Gastroesophageal sphincter (tissue), 4 donors: ENCODE measurements around the gene FBXO47. TPM values are rescaled to one million over a fixed set of nuclear protein-coding genes. Genes with fewer than 3 reads are reported as not detected.

Experiments
- ATAC-seq: fragments of 150-250 bp; one replicate; pipeline ENCODE4 v1.9.1; 2016; ENCODE audit warnings: mild to moderate bottlenecking, moderate library complexity
- H3K27ac ChIP-seq, 4 donors: fragments of 200-600 bp; sonication (generic) in 3 of 4; 1 replicate in 3 of 4; 2 replicates in 1 of 4; pipeline ENCODE4 v1.5.1; 2016 to 2019
- H3K27me3 ChIP-seq: fragments of 200-600 bp; sonication (generic); one replicate; pipeline ENCODE4 v1.5.1; 2019
- H3K36me3 ChIP-seq, 2 donors: fragments of 200-600 bp; sonication (generic); one replicate each; pipeline ENCODE4 v1.5.1; 2019; ENCODE audit warnings: control low read depth in 1 of 2
- H3K4me1 ChIP-seq, 3 donors: fragments of 200-600 bp; sonication (generic); 1 replicate in 2 of 3; 2 replicates in 1 of 3; pipeline ENCODE4 v1.5.1; 2016 to 2019; ENCODE audit warnings: control low read depth in 2 of 3
- H3K4me3 ChIP-seq, 2 donors: fragments of 200-600 bp; sonication (generic); one replicate each; pipeline ENCODE4 v1.5.1; 2019; ENCODE audit warnings: mild to moderate bottlenecking in 1 of 2, moderate library complexity in 1 of 2
- H3K9me3 ChIP-seq, 3 donors: fragments of 200-600 bp; sonication (generic); one replicate each; pipeline ENCODE4 v1.5.1; 2017 to 2019; ENCODE audit warnings: control low read depth in 2 of 3
- EP300 ChIP-seq: sonication (generic); formaldehyde crosslinking; IDR thresholded peaks from one replicate; pipeline ENCODE4 v1.6.1; 2017; ENCODE audit warnings: antibody characterized with exemption, mild to moderate bottlenecking
- POLR2A ChIP-seq, 2 donors: fragments of 450-650 bp; IDR thresholded peaks; one replicate each; pipeline ENCODE4 v1.6.1; 2017; ENCODE audit warnings: antibody characterized with exemption in 2 of 2, mild to moderate bottlenecking in 2 of 2, moderate library complexity in 1 of 2
- POLR2AphosphoS5 ChIP-seq: sonication (generic); formaldehyde crosslinking; IDR thresholded peaks from one replicate; pipeline ENCODE4 v1.6.1; 2017; ENCODE audit warnings: antibody characterized with exemption
- WGBS, 2 donors: methylation state at CpG; one replicate each; pipeline ENCODE4 v1.1.5; 2018; ENCODE audit warnings: low coverage in 1 of 2; 5-methylcytosine and 5-hydroxymethylcytosine counted together
- total RNA-seq, 4 donors: library from RNA; depleted of rRNA; stranded (reverse); fragments of >200 nt; gene quantifications; one replicate each; pipeline ENCODE4 v1.1.0, GENCODE V29; 2016
- TF ChIP-seq, protein P1 (sequence below), 4 experiments: fragments of 200-600 bp in 2 of 4; fragments of 450-650 bp in 2 of 4; sonication (generic) in 1 of 4; IDR thresholded peaks; one replicate each; pipeline ENCODE4 v1.5.1; 2017 to 2019; ENCODE audit warnings: antibody characterized with exemption in 4 of 4, mild to moderate bottlenecking in 2 of 4, moderate library complexity in 2 of 4

FBXO47 gene
- total RNA-seq, 4 donors from 2014 or later, result 0.25 TPM; not detected in 3

DNA sequence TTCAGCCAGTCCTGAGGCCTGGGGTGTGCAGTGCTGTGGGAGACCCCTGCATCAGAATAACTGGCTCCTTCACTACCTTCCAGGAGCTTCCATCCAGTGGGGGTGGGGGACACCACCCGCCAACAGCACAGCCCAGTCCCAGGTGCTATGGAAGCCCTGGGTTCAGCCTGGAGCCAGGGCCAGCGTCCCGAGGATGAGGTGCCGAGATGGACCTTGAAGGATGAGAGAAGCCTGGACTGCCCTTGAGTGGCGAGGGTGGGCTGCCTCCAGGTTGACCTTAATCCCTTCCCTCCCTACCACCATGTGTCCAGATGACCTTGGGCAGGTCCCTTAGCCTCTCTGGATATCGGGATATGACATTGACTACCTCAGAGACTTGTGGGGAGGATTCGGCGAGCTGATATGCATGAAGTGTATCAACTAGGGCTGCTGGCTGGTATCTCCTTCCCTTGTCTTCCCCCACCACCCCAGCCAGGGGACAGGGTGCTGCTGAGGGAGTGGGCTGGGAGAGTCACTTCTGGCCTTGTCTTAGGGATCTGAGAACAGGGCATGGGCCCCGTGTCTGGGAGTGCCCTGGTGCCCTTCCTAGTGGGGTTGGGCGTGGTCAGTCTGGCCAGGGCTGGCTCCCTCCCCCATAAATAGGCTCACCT, 56.0 kb downstream of the FBXO47 start:
- no peak for TF ChIP-seq EP300
- TF ChIP-seq POLR2AphosphoS5, result no peak
- no peak for TF ChIP-seq POLR2A (IDR thresholded peaks at IDR 0.05)
- TF ChIP-seq, protein P1, sequence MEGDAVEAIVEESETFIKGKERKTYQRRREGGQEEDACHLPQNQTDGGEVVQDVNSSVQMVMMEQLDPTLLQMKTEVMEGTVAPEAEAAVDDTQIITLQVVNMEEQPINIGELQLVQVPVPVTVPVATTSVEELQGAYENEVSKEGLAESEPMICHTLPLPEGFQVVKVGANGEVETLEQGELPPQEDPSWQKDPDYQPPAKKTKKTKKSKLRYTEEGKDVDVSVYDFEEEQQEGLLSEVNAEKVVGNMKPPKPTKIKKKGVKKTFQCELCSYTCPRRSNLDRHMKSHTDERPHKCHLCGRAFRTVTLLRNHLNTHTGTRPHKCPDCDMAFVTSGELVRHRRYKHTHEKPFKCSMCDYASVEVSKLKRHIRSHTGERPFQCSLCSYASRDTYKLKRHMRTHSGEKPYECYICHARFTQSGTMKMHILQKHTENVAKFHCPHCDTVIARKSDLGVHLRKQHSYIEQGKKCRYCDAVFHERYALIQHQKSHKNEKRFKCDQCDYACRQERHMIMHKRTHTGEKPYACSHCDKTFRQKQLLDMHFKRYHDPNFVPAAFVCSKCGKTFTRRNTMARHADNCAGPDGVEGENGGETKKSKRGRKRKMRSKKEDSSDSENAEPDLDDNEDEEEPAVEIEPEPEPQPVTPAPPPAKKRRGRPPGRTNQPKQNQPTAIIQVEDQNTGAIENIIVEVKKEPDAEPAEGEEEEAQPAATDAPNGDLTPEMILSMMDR (IDR thresholded peaks at IDR 0.05), result no peak
- H3K36me3 ChIP-seq, result peaks cover 0 to 53% of the 10 kb centered on the region in 2 donors
- H3K4me3 ChIP-seq, result no peak overlapping the region
- H3K27ac ChIP-seq, result peak overlapping the region in 2 of 4 donors; percentile 68 to 73
- no peaks in the 10 kb centered on the region for H3K9me3 ChIP-seq
- no peak for ATAC-seq
- H3K4me1 ChIP-seq, result peaks cover 0 to 94% (median 41%) of the 10 kb centered on the region in 3 donors
- no peaks in the 10 kb centered on the region for H3K27me3 ChIP-seq
- WGBS, 2 donors, result no CpG with 5 or more reads among the region's 10 CpGs

DNA sequence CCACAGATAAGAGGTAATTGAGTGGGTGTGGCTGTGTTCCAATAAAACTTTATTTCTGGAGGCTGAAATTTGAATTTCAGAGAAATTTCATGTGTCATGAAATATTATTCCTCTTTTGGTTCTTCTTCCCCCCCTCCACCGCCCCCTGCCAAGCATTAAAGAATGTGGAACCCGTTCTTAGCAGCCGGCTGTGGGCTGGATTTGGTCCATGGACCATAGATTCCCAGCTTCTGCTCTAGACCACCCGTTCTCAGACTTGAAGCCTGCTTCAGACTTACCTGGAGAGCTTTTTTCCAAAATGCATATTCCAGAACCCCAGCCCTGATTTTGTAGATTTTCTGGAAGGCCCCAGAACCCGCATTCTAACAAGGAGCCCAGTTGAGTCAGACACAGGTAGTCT, 56.9 kb downstream of the FBXO47 start:
- Histone ChIP-seq H3K27me3 (no peaks in the 10 kb centered on the region), H3K27ac (no peak overlapping the region), H3K4me1 (peaks cover 0 to 97% (median 44%) of the 10 kb centered on the region in 3 donors), H3K4me3 (no peak overlapping the region), H3K9me3 (no peaks in the 10 kb centered on the region), H3K36me3 (peaks cover 0 to 48% of the 10 kb centered on the region in 2 donors)
- WGBS, 2 donors, result 57 to 63% methylated on average over 2 to 3 of the region's 5 CpGs
- TF ChIP-seq, protein P1 (IDR thresholded peaks at IDR 0.05), result no peak
- no peak for ATAC-seq

DNA sequence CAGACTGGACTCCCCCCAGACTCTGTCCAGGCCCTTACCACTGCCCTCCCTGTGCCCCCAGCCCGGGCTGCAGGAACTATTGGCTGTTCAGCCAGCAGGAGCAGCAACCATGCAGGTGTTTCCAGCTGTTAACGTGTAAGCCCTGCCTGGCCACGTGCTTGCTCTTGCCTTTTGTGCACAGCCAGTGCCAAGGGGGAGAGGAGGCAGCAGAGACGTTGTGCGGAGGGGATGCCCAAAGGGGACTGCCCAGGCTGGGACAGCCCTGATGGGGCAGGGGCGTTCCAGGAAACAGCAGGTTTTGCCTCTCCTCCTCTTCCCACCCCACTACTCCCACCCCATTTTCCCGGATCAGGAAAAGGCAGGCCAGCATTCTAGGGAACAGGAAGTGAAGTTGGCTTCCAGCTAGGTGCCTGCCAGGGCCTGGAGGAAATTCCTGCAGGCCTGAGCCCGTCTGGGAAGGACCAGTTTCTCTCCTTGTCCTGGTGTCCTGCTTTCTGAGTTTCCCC, 58.5 kb downstream of the FBXO47 start:
- ATAC-seq, result peak; percentile 40
- no peaks in the 10 kb centered on the region for H3K9me3 ChIP-seq
- TF ChIP-seq POLR2A (IDR thresholded peaks at IDR 0.05), result no peak
- no peak for TF ChIP-seq EP300
- TF ChIP-seq, protein P1 (IDR thresholded peaks at IDR 0.05), result no peak
- peak; percentile 34 for TF ChIP-seq POLR2AphosphoS5
- H3K27ac ChIP-seq, result peak overlapping the region in 3 of 4 donors; percentile 51 to 68 (median 65)
- no CpG with 5 or more reads among the region's 8 CpGs for WGBS, 2 donors
- H3K4me3 ChIP-seq, result no peak overlapping the region
- H3K27me3 ChIP-seq, result no peaks in the 10 kb centered on the region
- peaks cover 0 to 81% (median 44%) of the 10 kb centered on the region in 3 donors for H3K4me1 ChIP-seq
- H3K36me3 ChIP-seq, result peaks cover 0 to 48% of the 10 kb centered on the region in 2 donors

DNA sequence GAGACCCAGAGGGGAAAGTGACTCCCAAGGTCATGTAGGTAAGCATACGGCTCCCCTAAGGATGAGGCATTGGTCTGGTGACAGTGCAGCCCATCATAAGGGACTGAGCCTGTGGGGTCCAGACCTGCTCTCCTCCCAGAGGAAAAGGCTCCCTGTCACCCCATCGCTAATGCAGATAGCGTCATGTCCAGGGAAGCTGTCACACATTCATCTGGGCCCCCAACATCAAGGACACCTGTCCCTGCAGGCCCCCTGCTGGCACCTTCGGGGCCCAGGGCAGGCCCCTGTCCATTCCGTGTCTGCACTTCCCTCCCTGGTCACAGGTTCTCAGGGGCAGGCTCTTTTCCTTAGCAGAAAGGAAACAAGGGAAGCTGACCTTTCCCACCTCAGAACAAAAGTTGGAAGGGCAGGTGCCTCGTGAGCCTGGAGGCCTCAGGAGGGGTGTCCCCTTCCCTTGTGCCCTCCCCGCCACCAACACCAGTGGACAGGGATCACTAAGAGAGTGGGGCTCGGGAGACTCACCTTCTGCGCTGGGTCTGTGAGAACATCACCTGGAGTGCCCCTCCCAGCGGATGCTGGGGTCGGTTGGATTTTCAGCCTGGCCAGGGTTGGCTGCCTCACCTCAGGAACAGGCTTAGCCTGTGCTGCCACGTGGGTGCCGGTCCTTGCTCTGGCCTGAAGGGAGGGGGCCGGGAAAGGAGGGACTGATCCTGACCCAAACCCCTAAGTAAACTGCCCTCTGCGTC, 59.1 kb downstream of the FBXO47 start:
- H3K27ac ChIP-seq, result peak overlapping the region in 3 of 4 donors; percentile 51 to 68 (median 65)
- peaks cover 0 to 80% (median 42%) of the 10 kb centered on the region in 3 donors for H3K4me1 ChIP-seq
- H3K27me3 ChIP-seq, result no peaks in the 10 kb centered on the region

More for the DNA sequence above, 59.1 kb downstream of the FBXO47 start:
- Histone ChIP-seq H3K36me3 (peaks cover 0 to 49% of the 10 kb centered on the region in 2 donors), H3K4me3 (no peak overlapping the region), H3K9me3 (no peaks in the 10 kb centered on the region)
- TF ChIP-seq, protein P1 (IDR thresholded peaks at IDR 0.05), result no peak
- TF ChIP-seq EP300, result no peak
- TF ChIP-seq POLR2AphosphoS5, result no peak
- no peak for TF ChIP-seq POLR2A (IDR thresholded peaks at IDR 0.05)
- ATAC-seq, result no peak
- WGBS, 2 donors, result 30 to 50% methylated on average over 2 of the region's 15 CpGs
